GM19099 (cell line): Measurements from ENCODE around the gene LRRK1.

Source experiments
- POLR2A ChIP-seq: IDR thresholded peaks from 3 replicates; pipeline ENCODE4 v1.6.1; 2011; ENCODE audit warnings: low read depth; ENCODE audit not compliant: insufficient read length; ENCODE audit errors: extremely low read depth

Gene LRRK1

DNA sequence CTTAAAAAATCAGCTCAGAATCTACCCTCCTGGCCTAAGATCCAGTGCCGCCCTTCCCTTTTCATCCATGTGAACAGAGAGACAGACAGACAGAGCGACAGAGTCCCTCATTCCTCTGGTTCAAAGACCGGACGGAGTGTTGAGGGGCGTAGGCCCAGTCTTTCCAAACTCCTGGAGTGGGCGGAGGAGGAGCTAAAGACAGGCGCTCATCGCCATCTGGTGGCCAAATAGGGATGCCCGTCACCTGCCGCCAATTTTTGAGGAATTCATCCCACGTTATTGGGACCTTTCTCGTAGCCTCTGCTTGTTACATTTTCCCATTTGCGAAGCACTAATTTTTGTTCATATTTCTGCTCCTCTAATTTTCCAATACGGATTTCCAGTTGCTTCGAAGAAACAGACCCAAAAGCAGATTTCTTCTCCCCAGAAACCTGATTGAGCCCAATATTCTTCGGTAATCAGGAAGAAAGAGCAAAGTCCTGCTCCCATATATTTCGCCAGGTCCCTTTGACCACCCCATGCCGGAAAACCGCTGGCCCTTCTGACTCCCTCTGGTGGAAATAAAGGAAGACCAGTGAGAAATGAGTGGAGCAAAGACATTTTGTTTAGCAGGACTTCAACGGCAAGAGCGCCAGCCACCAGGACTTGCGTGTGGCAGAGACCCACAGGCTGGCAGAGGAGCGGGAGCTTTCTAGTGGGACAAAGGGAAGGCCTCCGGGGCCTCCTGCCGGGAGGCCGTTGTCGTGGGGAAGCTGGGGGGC, 88.0 kb downstream of the LRRK1 start:
- no peak for TF ChIP-seq POLR2A

DNA sequence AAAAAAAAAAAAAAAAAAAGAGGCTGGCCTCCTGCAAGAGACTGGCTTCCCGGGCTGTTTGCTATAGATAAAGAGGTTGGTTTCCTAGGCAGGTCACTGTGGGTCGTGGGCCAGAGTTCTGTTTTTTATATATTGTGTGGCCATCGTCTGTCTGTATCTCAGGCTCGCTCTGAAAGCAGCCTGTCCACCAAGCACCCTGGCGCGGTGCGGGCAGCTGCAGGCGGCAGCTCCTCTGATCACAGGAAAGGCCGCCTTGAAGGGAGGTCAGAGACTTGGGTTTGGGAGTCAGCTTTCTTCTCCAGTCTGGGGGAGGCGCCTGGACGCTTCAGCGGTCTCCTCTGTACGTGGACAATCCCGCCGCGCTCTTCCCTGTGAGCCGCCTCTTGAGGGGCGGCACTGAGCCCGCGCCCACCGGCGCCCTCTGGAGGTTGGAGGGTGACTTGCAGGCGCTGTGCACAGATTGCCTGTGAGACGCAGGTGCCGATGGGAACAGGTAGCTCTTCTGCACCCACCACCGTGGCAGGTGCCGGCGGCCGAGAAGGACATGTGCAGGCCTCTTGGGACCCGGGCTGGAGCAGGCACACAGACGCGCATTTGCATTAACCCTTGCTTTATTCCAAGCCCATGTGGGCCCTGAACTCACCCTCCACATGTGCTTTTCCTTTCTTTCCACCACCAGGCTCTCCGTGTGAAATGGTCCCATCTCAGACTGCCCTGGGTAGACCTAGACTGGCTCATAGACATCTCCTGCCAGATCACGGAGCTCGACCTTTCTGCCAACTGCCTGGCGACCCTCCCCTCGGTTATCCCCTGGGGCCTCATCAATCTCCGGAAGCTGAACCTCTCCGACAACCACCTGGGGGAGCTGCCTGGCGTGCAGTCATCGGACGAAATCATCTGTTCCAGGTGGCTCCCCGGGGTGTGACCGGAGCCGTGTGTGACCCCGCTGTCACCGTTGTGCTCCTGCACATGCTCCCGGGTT, 89.3 kb downstream of the LRRK1 start:
- TF ChIP-seq POLR2A: no peak

DNA sequence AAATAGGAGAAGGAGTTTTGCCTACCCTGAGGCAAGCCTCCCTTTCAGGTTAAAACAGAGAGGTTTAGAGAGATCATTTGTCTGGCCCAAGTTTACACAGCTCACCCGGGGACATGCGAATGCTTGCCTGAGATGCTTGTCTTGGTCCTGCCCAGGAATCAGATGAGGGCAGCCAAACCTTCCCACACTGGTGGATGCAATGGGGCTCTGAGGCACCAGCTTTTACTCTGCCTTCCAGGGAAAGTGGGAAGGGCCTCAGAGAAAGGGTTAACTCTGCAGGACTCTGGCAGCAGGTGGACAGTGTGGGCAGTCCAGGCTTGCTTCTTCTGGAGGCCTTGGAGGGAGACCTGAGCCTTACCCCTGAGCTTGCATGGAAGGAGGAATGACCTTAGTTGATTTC, 90.0 kb downstream of the LRRK1 start:
- no peak for TF ChIP-seq POLR2A

DNA sequence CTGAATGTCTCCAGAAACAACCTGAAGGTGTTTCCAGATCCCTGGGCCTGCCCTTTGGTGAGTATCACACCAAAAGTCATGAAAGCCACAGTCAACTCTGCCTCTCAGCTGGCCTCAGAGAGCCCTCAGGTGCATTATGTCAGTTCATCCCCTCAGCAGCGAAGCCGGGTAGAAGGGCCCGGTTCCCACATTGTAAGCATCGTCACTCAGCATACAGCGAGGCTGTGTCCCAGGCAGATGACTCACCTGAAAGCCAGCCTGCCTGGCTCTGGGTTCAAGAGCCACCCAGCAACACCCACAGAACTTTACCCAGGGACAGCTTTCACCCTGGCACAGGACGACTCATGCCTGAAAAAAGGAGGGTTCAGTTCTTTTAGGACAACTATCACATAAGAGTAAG, 91.6 kb downstream of the LRRK1 start:
- no peak for TF ChIP-seq POLR2A

DNA sequence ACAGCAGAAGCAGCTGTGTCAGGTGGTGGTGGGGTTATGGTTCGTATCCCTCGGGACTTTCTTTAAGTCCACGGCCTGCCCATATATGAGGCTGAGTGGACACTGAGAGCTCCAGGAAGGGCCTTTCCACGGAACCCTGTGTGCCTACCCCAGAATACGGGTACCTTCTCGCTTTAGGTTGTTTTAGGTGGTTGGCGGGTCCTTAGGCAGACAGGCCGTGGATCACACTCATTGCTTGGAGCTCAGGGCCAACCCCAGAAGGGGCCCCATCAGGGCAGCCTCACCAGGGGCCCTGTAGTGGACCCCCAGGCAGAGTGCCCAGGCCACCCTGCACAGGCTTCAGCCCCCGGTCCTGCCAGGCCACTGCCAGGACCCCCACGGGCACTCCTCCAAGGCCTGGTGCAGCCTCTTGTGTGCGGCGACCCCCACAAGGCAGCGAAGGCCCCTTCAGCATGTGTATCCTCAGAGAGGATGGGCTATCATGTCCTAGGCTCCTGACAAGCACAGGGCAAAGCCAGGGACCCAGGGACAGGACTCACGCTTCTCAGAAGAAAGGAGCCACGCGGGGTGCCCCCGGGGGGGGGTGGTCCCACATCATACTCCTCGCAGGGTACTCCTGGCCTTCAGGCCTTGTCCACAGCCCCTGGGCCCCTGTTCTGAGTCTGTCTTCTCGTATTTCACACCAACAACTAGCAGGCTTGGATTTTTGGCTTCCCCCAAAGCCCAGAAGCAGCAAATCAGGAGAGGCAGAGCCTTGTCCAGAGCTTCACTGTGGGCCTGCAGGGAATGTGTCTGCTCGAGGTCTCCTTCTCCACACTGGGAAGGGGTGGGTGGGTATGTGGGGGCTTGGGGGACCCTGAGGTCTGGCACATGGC, 93.4 kb downstream of the LRRK1 start:
- TF ChIP-seq POLR2A: no peak

DNA sequence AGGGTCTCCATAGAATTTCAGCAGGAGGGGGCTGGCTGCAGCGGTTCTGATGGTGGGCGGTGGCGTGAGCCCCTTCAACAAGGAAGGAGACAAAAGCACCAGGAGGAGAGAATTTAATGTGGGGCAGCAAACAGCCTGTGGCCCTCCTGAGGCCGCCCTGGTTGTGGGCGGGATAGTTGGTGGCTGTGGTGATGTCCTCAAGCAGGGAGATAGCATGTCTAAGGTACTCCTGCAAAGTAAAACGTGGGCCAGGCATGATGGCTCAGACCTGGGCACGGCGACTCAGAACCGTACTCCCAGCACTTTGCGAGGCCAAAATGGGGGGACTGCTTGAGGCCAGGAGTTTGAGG, 94.0 kb downstream of the LRRK1 start:
- TF ChIP-seq POLR2A: no peak

DNA sequence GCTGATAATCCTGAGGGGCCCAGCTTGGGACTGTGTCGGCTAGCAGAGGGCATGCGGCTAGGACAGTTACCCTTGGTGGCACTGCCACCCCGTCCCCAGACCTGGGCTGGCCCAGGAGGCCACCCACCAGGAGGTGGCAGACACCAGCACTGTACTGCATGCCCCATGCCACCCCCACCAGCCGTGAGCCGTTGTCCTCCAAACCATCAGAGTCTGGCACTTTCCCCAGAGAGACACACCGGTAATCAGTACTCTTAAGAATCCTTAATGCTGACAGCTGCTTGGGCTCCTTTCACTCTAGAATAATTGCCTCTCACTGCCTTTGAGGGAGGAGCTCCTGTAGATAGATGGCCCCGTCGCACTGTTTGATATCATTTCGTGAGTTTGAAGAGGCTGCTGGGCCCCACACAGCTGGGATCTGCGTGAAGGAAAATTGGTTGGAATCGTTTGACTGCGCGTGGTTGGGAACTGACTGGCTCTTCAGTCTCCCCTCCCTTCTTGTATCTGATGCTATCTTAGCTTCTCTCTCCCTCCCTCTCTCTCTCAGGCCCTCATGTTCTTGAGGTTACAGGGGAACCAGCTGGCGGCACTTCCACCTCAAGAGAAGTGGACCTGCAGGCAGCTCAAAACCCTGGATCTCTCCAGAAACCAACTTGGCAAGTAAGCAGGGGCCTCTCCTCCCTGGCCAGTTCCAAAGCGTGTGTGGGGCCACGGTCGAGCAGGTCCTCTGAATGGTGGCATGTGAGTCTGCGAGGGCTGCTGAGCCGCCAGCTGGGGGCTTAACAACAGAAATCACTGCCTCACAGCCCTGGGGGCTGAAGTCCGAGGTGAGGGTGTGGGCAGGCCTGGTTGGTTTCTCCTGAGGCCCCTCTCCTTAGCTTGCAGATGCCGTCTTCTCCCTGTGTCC, 94.9 kb downstream of the LRRK1 start:
- TF ChIP-seq POLR2A: no peak

DNA sequence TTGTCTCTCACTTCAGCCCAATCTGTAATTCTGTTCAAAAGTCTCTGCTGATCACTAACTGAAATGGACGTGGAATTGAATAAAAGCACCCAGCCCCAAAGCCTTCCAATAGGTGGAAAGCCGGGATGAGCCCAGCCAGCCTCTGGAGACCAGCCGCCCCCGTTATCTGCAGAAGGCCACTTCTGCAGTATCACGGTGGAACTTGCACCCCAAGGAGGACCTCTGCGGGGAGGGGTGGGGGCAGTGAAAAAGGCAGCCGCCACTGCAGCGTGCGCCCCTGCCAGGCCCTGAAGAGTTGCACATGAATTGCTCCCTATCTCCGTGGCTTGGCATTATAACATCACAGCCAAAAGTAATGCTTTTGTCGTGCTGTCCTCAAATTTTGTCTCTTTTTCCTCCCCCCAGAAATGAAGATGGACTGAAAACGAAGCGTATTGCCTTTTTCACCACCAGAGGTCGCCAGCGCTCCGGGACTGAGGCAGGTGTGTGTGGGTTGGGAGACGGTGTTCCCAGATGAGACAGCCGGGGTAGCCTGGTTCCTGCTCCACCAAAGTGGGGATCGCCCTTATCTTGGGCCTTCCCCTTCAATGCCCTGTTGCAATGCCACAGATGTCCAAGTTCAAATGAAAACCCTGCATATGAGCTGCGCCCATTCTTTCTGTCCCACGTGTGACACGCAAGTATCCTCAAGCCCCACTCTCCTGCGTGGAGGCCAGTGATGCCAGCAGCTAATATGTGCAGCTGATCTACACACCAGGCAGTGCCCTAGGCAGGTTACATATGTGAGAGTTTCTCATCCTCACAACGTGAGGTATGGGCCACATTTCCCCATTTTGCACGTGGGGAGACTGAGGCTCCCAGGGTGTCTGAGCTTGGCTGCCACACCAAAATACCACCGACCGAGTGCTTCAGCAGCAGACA, 96.0 kb downstream of the LRRK1 start:
- TF ChIP-seq POLR2A: no peak

DNA sequence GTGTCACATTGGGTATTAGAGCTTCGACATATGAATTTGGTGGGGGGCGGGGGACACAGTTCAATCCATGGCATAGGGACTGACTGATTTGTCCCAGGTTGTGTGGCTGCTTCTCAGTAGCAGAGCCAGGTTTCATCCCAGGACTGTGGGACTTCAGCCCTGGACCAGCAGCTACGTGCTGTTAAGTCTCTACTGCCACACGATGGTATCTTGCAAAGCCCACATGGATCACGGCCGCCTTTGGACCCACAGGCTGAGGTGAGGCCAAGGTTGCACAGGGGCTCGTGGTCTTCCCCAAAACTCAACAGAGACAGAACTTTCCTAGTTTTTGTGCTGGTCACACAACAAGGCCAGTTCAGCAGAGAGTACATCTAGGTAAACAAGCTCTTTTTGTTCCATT, 97.4 kb downstream of the LRRK1 start:
- no peak for TF ChIP-seq POLR2A

DNA sequence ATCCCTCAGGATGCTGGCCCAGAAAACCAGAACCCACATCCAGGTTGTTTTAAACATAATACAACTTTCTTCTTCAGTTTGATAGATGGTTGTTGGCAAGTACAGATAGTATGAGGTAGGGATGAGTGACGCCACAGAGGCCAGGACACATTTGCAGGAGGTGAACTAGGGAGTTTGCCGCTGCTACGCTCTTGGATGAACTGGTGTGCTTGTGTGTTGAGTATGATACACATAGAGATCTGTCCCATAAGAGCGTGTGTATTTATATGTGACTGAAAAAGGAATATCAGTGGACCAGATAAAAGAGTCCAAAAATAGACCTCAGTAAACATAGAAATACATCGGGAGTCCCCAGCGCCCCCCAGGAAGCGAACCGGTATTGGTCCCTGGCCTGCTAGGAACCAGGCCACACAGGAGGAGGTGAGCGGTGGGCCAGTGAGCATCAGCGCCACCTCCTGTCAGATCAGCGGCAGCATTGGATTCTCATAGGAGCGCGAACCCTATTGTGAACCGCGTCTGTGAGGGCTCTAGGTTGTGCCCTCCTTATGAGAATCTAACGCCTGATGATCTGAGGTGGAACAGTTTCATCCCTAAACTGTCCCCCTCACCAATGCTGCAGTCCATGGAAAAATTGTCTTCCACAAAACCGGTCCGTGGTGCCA, 98.1 kb downstream of the LRRK1 start:
- TF ChIP-seq POLR2A: no peak

DNA sequence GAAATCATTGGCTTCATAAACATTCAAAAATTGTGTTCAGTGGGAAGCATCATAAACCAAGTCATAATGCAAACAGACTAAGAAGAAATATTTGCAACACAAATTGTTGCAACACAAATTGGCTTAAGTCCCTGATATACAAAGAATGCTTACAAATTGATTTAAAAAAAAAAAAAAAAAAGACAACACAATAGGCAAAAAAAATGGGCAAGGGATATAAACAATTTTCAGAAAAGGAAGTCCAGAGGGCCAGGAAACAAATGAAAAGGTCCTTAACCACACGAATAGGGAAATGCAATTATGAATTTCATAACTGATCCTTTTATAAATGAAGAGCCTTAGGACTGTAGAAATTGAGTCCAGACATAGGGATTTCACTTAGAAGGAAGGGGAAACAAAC, 98.9 kb downstream of the LRRK1 start:
- TF ChIP-seq POLR2A: no peak

DNA sequence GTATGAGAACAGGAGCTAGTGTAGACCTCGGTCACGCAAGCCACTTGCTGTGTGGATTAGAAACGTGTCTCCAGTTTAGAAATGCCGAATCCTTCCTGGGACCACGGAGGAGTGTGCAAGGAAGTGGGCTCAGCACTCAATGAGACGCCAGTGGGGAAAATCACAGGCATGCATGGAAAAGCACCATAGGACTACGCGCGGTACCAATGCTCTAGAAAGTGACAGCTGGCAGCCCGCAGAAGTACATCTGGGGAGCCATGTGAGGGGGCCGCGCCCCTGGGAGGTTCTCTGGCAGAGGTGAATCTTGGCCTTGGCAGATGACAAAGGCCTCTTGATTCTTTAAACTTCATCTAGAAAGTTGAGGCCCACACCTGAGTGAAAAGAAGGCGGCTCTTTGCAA, 99.3 kb downstream of the LRRK1 start:
- no peak for TF ChIP-seq POLR2A
